GM19397 (cell line): ENCODE data around the gene MRPS6.

ENCODE experiments used
- ATAC-seq: cut with Tn5 transposase; IDR thresholded peaks from one replicate; pipeline ENCODE4 v1.9.1; 2021; ENCODE audit warnings: mild to moderate bottlenecking, moderate library complexity; ENCODE audit not compliant: unreplicated experiment

The MRPS6 gene

GRCh38 chr21:34073032-34073748, at the start of gene MRPS6, which contains the start of gene SLC5A3:
MRPS6 (plus strand) TSS chr21:34073578; CDS start chr21:34073701, 123 bp downstream.
SLC5A3 (plus strand) TSS chr21:34073578; CDS start chr21:34095199, 21,621 bp downstream.
- peak; percentile 74 for ATAC-seq

GRCh38 chr21:34023691-34024373, 49.5 kb upstream of the MRPS6 start:
- ATAC-seq: no peak

- ATAC-seq: no peak
Observed at GRCh38 chr21:34024374-34024693, 49.0 kb upstream of the MRPS6 start.

- no peak for ATAC-seq
Observed at GRCh38 chr21:34027721-34028461, 45.5 kb upstream of the MRPS6 start.

GRCh38 chr21:34029743-34030528, 43.4 kb upstream of the MRPS6 start:
- ATAC-seq: no peak

- peak; percentile 48 for ATAC-seq
Observed at GRCh38 chr21:34031835-34032370, 41.5 kb upstream of the MRPS6 start.

- no peak for ATAC-seq
Observed at GRCh38 chr21:34034369-34035014, 38.9 kb upstream of the MRPS6 start.

GRCh38 chr21:34035619-34036354, 37.6 kb upstream of the MRPS6 start:
- ATAC-seq: no peak

GRCh38 chr21:34037009-34037795, 36.2 kb upstream of the MRPS6 start:
- no peak for ATAC-seq

- ATAC-seq: no peak
Observed at GRCh38 chr21:34039678-34040382, 33.5 kb upstream of the MRPS6 start.

GRCh38 chr21:34042735-34043134, 30.6 kb upstream of the MRPS6 start:
- ATAC-seq: no peak

- no peak for ATAC-seq
Observed at GRCh38 chr21:34043333-34043732, 30.0 kb upstream of the MRPS6 start.

- no peak for ATAC-seq
Observed at GRCh38 chr21:34046917-34047316, 26.5 kb upstream of the MRPS6 start.

- ATAC-seq: no peak
Observed at GRCh38 chr21:34047835-34048234, 25.5 kb upstream of the MRPS6 start.

GRCh38 chr21:34052171-34052570, 21.2 kb upstream of the MRPS6 start:
- no peak for ATAC-seq

- ATAC-seq: no peak
Observed at GRCh38 chr21:34054259-34054658, 19.1 kb upstream of the MRPS6 start.

GRCh38 chr21:34055615-34056014, 17.8 kb upstream of the MRPS6 start:
- no peak for ATAC-seq

GRCh38 chr21:34061983-34062382, 11.4 kb upstream of the MRPS6 start:
- no peak for ATAC-seq
